Activated T-cell treated with anti-CD3 and anti-CD28 coated beads, Interleukin-2, amount 50 U/mL, for 72 hours (primary cell): ENCODE data around the gene GYPC. TPM values are rescaled to one million over a fixed set of nuclear protein-coding genes. Genes with fewer than 3 reads are reported as not detected.
"Not testable (repeated sequence)": the region's sequence is repeated elsewhere in the genome, so short reads cannot be mapped to it uniquely, and the experiment has no call there.

Source experiments
- ATAC-seq, 2 donors: fragments of 150-1000 bp; cut with Tn5 transposase; replicated peaks in 1 of 2; 2 replicates each; pipeline ENCODE4 v1.10.0; 2021; ENCODE audit warnings: moderate library complexity in 2 of 2, mild to moderate bottlenecking in 1 of 2
- DNase-seq, 2 donors: peaks; one replicate each; pipeline ENCODE4 v3.0.0; 2021 to 2022; ENCODE audit warnings: mixed read lengths in 1 of 2
- H3K27ac Mint-ChIP-seq: one replicate; pipeline ENCODE4 v1.8.0; 2022; ENCODE audit warnings: mild to moderate bottlenecking, moderate library complexity, mixed read lengths
- H3K27me3 Mint-ChIP-seq: one replicate; pipeline ENCODE4 v1.8.0; 2022; ENCODE audit warnings: low read depth, mixed read lengths
- H3K36me3 Mint-ChIP-seq, 2 donors: one replicate each; pipeline ENCODE4 v1.8.0; 2022; ENCODE audit warnings: mixed read lengths in 2 of 2, mild to moderate bottlenecking in 1 of 2; ENCODE audit not compliant: insufficient read depth in 2 of 2
- H3K4me1 Mint-ChIP-seq: one replicate; pipeline ENCODE4 v1.8.0; 2022; ENCODE audit warnings: low read depth, mixed read lengths
- H3K4me3 Mint-ChIP-seq, 2 donors: one replicate each; pipeline ENCODE4 v1.8.0; 2022; ENCODE audit warnings: mild to moderate bottlenecking in 2 of 2, mixed read lengths in 2 of 2, moderate library complexity in 2 of 2
- H3K9me3 Mint-ChIP-seq, 2 donors: one replicate each; pipeline ENCODE4 v1.8.0; 2022; ENCODE audit warnings: mixed read lengths in 2 of 2
- total RNA-seq, 2 donors: library from RNA; stranded (reverse); gene quantifications; one replicate each; pipeline ENCODE4 v1.2.3, GENCODE V29; 2022

The GYPC gene
- total RNA-seq, 2 donors from 2014 or later, result 144 to 148 TPM

- H3K4me1 Mint-ChIP-seq, result no peaks in the 10 kb centered on the region
- H3K36me3 Mint-ChIP-seq, result peaks cover 6 to 13% of the 10 kb centered on the region in 2 donors
- H3K4me3 Mint-ChIP-seq, result no peak overlapping the region
- no peaks in the 10 kb centered on the region for H3K9me3 Mint-ChIP-seq
- no peak overlapping the region for H3K27ac Mint-ChIP-seq
- ATAC-seq (no peak), DNase-seq (no peak)
- no peaks in the 10 kb centered on the region for H3K27me3 Mint-ChIP-seq
Observed at GRCh38 chr2:126699018-126699417, 43.1 kb downstream of the GYPC start.

GRCh38 chr2:126699716-126700581, 44.0 kb downstream of the GYPC start:
- Mint-ChIP-seq H3K9me3 (no peaks in the 10 kb centered on the region), H3K4me3 (no peak overlapping the region), H3K27ac (no peak overlapping the region), H3K4me1 (no peaks in the 10 kb centered on the region), H3K27me3 (no peaks in the 10 kb centered on the region), H3K36me3 (peaks cover 6 to 10% of the 10 kb centered on the region in 2 donors)
- DNase-seq (no peak), ATAC-seq (no peak)

- Mint-ChIP-seq H3K4me1 (no peaks in the 10 kb centered on the region), H3K27ac (no peak overlapping the region)
- ATAC-seq, result no peak
Observed at GRCh38 chr2:126700677-126701076, 44.7 kb downstream of the GYPC start.

GRCh38 chr2:126703311-126703710, 47.4 kb downstream of the GYPC start:
- H3K27ac Mint-ChIP-seq, result no peak overlapping the region

More at GRCh38 chr2:126700677-126701076, 44.7 kb downstream of the GYPC start:
- Mint-ChIP-seq H3K36me3 (peaks cover 6 to 10% of the 10 kb centered on the region in 2 donors), H3K27me3 (no peaks in the 10 kb centered on the region), H3K9me3 (no peaks in the 10 kb centered on the region), H3K4me3 (no peak overlapping the region)
- no peak for DNase-seq

GRCh38 chr2:126704434-126705160, 48.6 kb downstream of the GYPC start:
- Mint-ChIP-seq H3K9me3 (no peaks in the 10 kb centered on the region), H3K36me3 (no peaks in the 10 kb centered on the region), H3K27me3 (no peaks in the 10 kb centered on the region), H3K4me1 (no peaks in the 10 kb centered on the region), H3K4me3 (no peak overlapping the region), H3K27ac (no peak overlapping the region)
- no peak for ATAC-seq
- no peak for DNase-seq

More at GRCh38 chr2:126703311-126703710, 47.4 kb downstream of the GYPC start:
- no peaks in the 10 kb centered on the region for H3K27me3 Mint-ChIP-seq
- no peak for ATAC-seq
- H3K9me3 Mint-ChIP-seq, result no peaks in the 10 kb centered on the region
- no peaks in the 10 kb centered on the region for H3K36me3 Mint-ChIP-seq
- H3K4me3 Mint-ChIP-seq, result no peak overlapping the region
- no peak for DNase-seq
- no peaks in the 10 kb centered on the region for H3K4me1 Mint-ChIP-seq

GRCh38 chr2:126707191-126707590, 51.2 kb downstream of the GYPC start:
- H3K27ac Mint-ChIP-seq, result no peak overlapping the region
- no peaks in the 10 kb centered on the region for H3K4me1 Mint-ChIP-seq
- ATAC-seq, result no peak
- no peaks in the 10 kb centered on the region for H3K36me3 Mint-ChIP-seq
- H3K4me3 Mint-ChIP-seq, result no peak overlapping the region
- H3K27me3 Mint-ChIP-seq, result no peaks in the 10 kb centered on the region
- no peak for DNase-seq
- peaks cover 0 to 2% of the 10 kb centered on the region in 2 donors for H3K9me3 Mint-ChIP-seq

- DNase-seq (no peak), ATAC-seq (no peak)
- Mint-ChIP-seq H3K4me3 (no peak overlapping the region), H3K27ac (no peak overlapping the region), H3K36me3 (no peaks in the 10 kb centered on the region), H3K4me1 (no peaks in the 10 kb centered on the region), H3K9me3 (peaks cover 0 to 2% of the 10 kb centered on the region in 2 donors), H3K27me3 (no peaks in the 10 kb centered on the region)
Observed at GRCh38 chr2:126707941-126708340, 52.0 kb downstream of the GYPC start.

GRCh38 chr2:126714191-126714965, 58.4 kb downstream of the GYPC start:
- ATAC-seq (no peak), DNase-seq (no peak)
- Mint-ChIP-seq H3K4me3 (no peak overlapping the region), H3K9me3 (peaks cover 2% of the 10 kb centered on the region in 2 donors), H3K36me3 (no peaks in the 10 kb centered on the region), H3K27ac (no peak overlapping the region), H3K4me1 (no peaks in the 10 kb centered on the region), H3K27me3 (no peaks in the 10 kb centered on the region)

GRCh38 chr2:126715111-126715510, 59.2 kb downstream of the GYPC start:
- Mint-ChIP-seq H3K27ac (no peak overlapping the region), H3K9me3 (peaks cover under 1 to 2% of the 10 kb centered on the region in 2 donors), H3K4me1 (no peaks in the 10 kb centered on the region), H3K4me3 (no peak overlapping the region), H3K36me3 (no peaks in the 10 kb centered on the region), H3K27me3 (no peaks in the 10 kb centered on the region)
- DNase-seq, result no peak
- ATAC-seq, result no peak

GRCh38 chr2:126715576-126716406, 59.8 kb downstream of the GYPC start:
- Mint-ChIP-seq H3K27ac (no peak overlapping the region), H3K4me1 (peaks cover 3% of the 10 kb centered on the region), H3K27me3 (no peaks in the 10 kb centered on the region), H3K9me3 (peaks cover 0 to 2% of the 10 kb centered on the region in 2 donors), H3K4me3 (no peak overlapping the region), H3K36me3 (no peaks in the 10 kb centered on the region)
- ATAC-seq (no peak), DNase-seq (no peak)

GRCh38 chr2:126717277-126717676, 61.3 kb downstream of the GYPC start:
- not testable (repeated sequence) for H3K4me1 Mint-ChIP-seq, H3K27me3 Mint-ChIP-seq, H3K9me3 Mint-ChIP-seq, H3K27ac Mint-ChIP-seq, H3K4me3 Mint-ChIP-seq, DNase-seq, H3K36me3 Mint-ChIP-seq, ATAC-seq

GRCh38 chr2:126717928-126718327, 62.0 kb downstream of the GYPC start:
- H3K27me3 Mint-ChIP-seq, result no peaks in the 10 kb centered on the region
- peaks cover 6% of the 10 kb centered on the region for H3K4me1 Mint-ChIP-seq
- ATAC-seq (no peak), DNase-seq (no peak)
- H3K4me3 Mint-ChIP-seq, result no peak overlapping the region
- H3K27ac Mint-ChIP-seq, result no peak overlapping the region
- H3K9me3 Mint-ChIP-seq, result peaks cover 0 to 2% of the 10 kb centered on the region in 2 donors
- H3K36me3 Mint-ChIP-seq, result no peaks in the 10 kb centered on the region
